Smooth muscle cell (in vitro differentiated cells): ENCODE results near the gene RPS23. TPM values are rescaled to one million over a fixed set of nuclear protein-coding genes. Genes with fewer than 3 reads are reported as not detected.

Experiments
- DNase-seq: peaks from one replicate; lab custom pipeline; 2025; ENCODE audit not compliant: unreplicated experiment; lab: John Stamatoyannopoulos, UW
- H2AFZ ChIP-seq: fragments of 200-600 bp; sonication (generic); 2 replicates; pipeline ENCODE4 v1.6.0; 2016; ENCODE audit warnings: antibody characterized with exemption, low read depth, mild to moderate bottlenecking
- H3F3A ChIP-seq: fragments of 200-600 bp; sonication (generic); 2 replicates; pipeline ENCODE4 v1.6.0; 2017; ENCODE audit warnings: antibody characterized with exemption, low read depth
- H3K27ac ChIP-seq: fragments of 200-600 bp; sonication (generic); 2 replicates; pipeline ENCODE4 v1.5.1; 2016; ENCODE audit warnings: low read depth, mild to moderate bottlenecking
- H3K27me3 ChIP-seq: fragments of 200-600 bp; sonication (generic); 2 replicates; pipeline ENCODE4 v1.6.1; 2016; ENCODE audit warnings: low read depth, mild to moderate bottlenecking
- H3K36me3 ChIP-seq: fragments of 200-600 bp; sonication (generic); 2 replicates; pipeline ENCODE4 v1.5.1; 2016; ENCODE audit warnings: low read depth
- H3K4me1 ChIP-seq: fragments of 200-600 bp; sonication (generic); 2 replicates; pipeline ENCODE4 v1.5.1; 2016; ENCODE audit warnings: low read depth
- H3K4me2 ChIP-seq: fragments of 200-600 bp; sonication (generic); 2 replicates; pipeline ENCODE4 v1.6.0; 2016; ENCODE audit warnings: mild to moderate bottlenecking
- H3K4me3 ChIP-seq: fragments of 200-600 bp; sonication (generic); 2 replicates; pipeline ENCODE4 v1.5.1; 2016; ENCODE audit warnings: mild to moderate bottlenecking
- H3K79me2 ChIP-seq: fragments of 200-600 bp; sonication (generic); 2 replicates; pipeline ENCODE4 v1.6.0; 2016; ENCODE audit warnings: low read depth, mild to moderate bottlenecking
- H3K9ac ChIP-seq: fragments of 200-600 bp; sonication (generic); 2 replicates; pipeline ENCODE4 v1.6.0; 2016; ENCODE audit warnings: low read depth
- H3K9me3 ChIP-seq: fragments of 200-600 bp; sonication (generic); replicated peaks from 2 replicates; pipeline ENCODE4 v1.5.1; 2016; ENCODE audit warnings: low read depth
- H4K20me1 ChIP-seq: fragments of 200-600 bp; sonication (generic); 2 replicates; pipeline ENCODE4 v1.6.0; 2016; ENCODE audit warnings: low read depth
- WGBS: methylation state at CpG from one replicate; pipeline ENCODE4 v1.1.7; 2016; ENCODE audit warnings: low lambda C conversion rate; 5-methylcytosine and 5-hydroxymethylcytosine counted together
- polyA plus RNA-seq: library from polyadenylated mRNA; unstranded; fragments of >200 nt; fragmentation: Nextera tagmentation; extraction: Ambion mirVana; gene quantifications from 2 replicates; pipeline ENCODE4 v1.2.1, GENCODE V29; 2016
- total RNA-seq: library from RNA; depleted of rRNA; stranded (reverse); fragments of >200 nt; gene quantifications from 2 replicates; pipeline ENCODE4 v1.2.3, GENCODE V29; 2014
- TF ChIP-seq, protein P1 (sequence below): fragments of 200-600 bp; sonication (generic); IDR thresholded peaks from 2 replicates; pipeline ENCODE4 v1.5.1; 2017; ENCODE audit warnings: borderline replicate concordance, mild to moderate bottlenecking, antibody characterized with exemption; ENCODE audit not compliant: insufficient read depth, poor library complexity, severe bottlenecking

RPS23 gene
- total and polyA plus RNA-seq, 2 experiments from 2014 or later, result 818 to 3,121 TPM

DNA sequence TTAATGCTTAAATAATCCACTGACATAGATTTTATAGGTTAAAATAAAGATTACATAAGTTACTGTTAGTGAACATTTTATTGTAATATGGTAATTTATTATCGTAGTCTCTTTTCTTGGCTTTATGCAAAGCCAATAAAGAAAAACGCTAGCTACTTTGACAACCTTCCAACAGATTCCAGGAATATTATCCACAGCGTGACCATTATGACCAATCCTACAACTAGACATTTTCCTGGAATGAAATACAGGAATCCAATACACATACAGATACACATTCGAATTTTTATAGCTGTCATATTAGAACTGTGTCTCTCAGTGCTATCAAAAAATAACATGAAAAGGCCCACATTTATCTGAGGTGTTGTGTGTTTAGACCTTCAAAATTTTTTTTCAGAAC, 13.1 kb downstream of the RPS23 start:
- no peaks in the 10 kb centered on the region for H3K9me3 ChIP-seq
- no peaks in the 10 kb centered on the region for H3K79me2 ChIP-seq
- TF ChIP-seq, protein P1, sequence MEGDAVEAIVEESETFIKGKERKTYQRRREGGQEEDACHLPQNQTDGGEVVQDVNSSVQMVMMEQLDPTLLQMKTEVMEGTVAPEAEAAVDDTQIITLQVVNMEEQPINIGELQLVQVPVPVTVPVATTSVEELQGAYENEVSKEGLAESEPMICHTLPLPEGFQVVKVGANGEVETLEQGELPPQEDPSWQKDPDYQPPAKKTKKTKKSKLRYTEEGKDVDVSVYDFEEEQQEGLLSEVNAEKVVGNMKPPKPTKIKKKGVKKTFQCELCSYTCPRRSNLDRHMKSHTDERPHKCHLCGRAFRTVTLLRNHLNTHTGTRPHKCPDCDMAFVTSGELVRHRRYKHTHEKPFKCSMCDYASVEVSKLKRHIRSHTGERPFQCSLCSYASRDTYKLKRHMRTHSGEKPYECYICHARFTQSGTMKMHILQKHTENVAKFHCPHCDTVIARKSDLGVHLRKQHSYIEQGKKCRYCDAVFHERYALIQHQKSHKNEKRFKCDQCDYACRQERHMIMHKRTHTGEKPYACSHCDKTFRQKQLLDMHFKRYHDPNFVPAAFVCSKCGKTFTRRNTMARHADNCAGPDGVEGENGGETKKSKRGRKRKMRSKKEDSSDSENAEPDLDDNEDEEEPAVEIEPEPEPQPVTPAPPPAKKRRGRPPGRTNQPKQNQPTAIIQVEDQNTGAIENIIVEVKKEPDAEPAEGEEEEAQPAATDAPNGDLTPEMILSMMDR, result no peak
- no peaks in the 10 kb centered on the region for H3K4me1 ChIP-seq
- H3K4me3 ChIP-seq, result no peak overlapping the region
- H3F3A ChIP-seq, result no peaks in the 10 kb centered on the region
- no peak overlapping the region for H3K27ac ChIP-seq
- no peak for DNase-seq
- H3K9ac ChIP-seq, result no peak overlapping the region
- 93% methylated on average over 4 of the region's 4 CpGs for WGBS
- H4K20me1 ChIP-seq, result no peaks in the 10 kb centered on the region
- H2AFZ ChIP-seq, result no peak overlapping the region
- H3K27me3 ChIP-seq, result no peaks in the 10 kb centered on the region
- H3K4me2 ChIP-seq, result no peak overlapping the region
- H3K36me3 ChIP-seq, result no peaks in the 10 kb centered on the region

DNA sequence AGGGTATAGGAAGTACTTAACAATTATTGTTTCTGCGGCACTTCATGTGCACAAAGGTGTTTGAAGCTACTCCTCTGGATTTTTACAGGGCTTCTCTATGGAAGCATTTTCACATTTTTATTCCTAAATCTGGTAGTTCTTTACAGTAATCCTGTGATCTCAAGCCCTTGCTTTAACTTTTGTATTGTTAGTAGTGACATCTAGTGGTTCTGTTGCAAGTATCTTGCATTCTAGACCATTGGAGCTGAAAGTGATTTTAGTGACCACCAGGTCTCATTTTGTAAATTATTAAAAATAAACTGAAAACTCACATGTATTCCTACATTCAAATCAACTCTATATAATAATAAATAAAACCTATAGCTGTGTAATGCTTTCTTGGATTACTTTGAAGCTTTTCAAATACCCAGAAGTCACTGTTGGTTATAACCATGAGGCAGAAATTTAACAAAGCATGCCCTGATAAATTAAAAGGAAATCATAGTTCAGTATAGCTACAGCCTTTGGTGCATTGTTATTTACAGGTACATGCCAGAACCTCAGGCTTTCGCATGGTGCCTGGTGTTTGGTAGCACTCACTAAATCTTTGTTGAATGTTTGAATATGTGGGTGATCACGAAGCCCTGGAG, 18.9 kb downstream of the RPS23 start:
- Histone ChIP-seq H3K36me3 (no peaks in the 10 kb centered on the region), H3K4me3 (no peak overlapping the region), H3K4me2 (no peak overlapping the region), H4K20me1 (no peaks in the 10 kb centered on the region), H3K9ac (no peak overlapping the region), H3K27ac (no peak overlapping the region), H3F3A (no peaks in the 10 kb centered on the region), H2AFZ (no peak overlapping the region), H3K9me3 (no peaks in the 10 kb centered on the region), H3K79me2 (no peaks in the 10 kb centered on the region), H3K27me3 (no peaks in the 10 kb centered on the region), H3K4me1 (no peaks in the 10 kb centered on the region)
- TF ChIP-seq, protein P1, result peak; percentile 37
- 88% methylated on average over 3 of the region's 3 CpGs for WGBS
- no peak for DNase-seq

DNA sequence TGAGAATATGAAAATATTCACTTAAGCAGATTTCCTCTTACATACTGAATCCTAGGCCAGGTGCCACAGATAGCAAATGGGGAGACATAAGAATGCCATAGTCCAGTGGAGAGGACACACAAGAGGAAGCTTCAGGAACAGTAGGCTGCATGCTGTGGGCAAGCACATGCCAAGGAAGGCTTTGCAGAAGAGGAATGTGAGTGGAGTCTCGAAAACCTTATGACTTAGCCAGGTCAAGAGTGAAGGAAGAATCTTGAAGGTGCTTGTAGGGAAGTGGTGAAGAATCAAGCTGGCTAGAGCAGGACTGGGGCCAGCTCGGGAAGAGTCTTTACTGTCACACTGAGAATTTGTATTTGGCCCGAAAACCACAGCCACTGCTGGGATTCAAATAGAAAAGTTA, 20.4 kb downstream of the RPS23 start:
- no peak for DNase-seq
- no peaks in the 10 kb centered on the region for H3K4me1 ChIP-seq
- no peak overlapping the region for H2AFZ ChIP-seq
- no peak overlapping the region for H3K4me2 ChIP-seq
- no peak overlapping the region for H3K9ac ChIP-seq
- no peaks in the 10 kb centered on the region for H3K27me3 ChIP-seq
- 85% methylated on average over 3 of the region's 3 CpGs for WGBS
- no peaks in the 10 kb centered on the region for H3K79me2 ChIP-seq
- H4K20me1 ChIP-seq, result no peaks in the 10 kb centered on the region
- no peaks in the 10 kb centered on the region for H3F3A ChIP-seq
- no peak overlapping the region for H3K4me3 ChIP-seq
- H3K27ac ChIP-seq, result no peak overlapping the region
- H3K9me3 ChIP-seq, result no peaks in the 10 kb centered on the region
- TF ChIP-seq, protein P1, result no peak
- H3K36me3 ChIP-seq, result no peaks in the 10 kb centered on the region

DNA sequence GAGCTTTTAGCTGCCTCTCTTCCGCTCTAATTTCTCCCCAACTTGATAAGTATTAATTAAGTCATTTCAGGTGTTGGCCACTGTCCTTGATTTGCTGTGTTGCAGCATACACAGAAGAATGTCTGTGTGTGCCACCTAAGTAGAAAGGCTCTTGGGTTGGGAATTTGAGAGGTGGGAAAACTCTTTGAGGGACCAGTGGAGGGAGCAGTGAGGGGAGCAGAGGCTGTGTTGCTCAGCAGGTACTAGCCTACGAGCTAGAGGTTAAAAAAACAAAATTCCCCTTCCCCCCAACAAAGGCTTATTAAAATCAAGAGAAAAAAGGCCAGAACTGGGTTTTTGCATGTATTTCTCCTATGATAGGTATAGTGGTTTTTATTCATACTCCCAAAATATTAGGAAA, 20.9 kb downstream of the RPS23 start:
- H3F3A ChIP-seq, result no peaks in the 10 kb centered on the region
- no peak overlapping the region for H3K4me3 ChIP-seq
- no peaks in the 10 kb centered on the region for H3K27me3 ChIP-seq
- no peak for DNase-seq
- TF ChIP-seq, protein P1, result no peak
- H3K36me3 ChIP-seq, result no peaks in the 10 kb centered on the region
- H3K9me3 ChIP-seq, result no peaks in the 10 kb centered on the region
- H3K79me2 ChIP-seq, result no peaks in the 10 kb centered on the region
- 81% methylated on average over 2 of the region's 2 CpGs for WGBS
- no peak overlapping the region for H3K9ac ChIP-seq
- no peak overlapping the region for H3K4me2 ChIP-seq
- no peaks in the 10 kb centered on the region for H4K20me1 ChIP-seq
- H2AFZ ChIP-seq, result no peak overlapping the region
- H3K27ac ChIP-seq, result no peak overlapping the region
- H3K4me1 ChIP-seq, result no peaks in the 10 kb centered on the region
